ENCODE data around the gene KCTD13. TPM values are rescaled to one million over a fixed set of nuclear protein-coding genes. Genes with fewer than 3 reads are reported as not detected.

The KCTD13 gene
- total and polyA plus RNA-seq, 2 of the 8 experiments (the other 6 are each of a cell fraction or from before 2014, with no cell fraction given), result 9.2 to 10.8 TPM

DNA sequence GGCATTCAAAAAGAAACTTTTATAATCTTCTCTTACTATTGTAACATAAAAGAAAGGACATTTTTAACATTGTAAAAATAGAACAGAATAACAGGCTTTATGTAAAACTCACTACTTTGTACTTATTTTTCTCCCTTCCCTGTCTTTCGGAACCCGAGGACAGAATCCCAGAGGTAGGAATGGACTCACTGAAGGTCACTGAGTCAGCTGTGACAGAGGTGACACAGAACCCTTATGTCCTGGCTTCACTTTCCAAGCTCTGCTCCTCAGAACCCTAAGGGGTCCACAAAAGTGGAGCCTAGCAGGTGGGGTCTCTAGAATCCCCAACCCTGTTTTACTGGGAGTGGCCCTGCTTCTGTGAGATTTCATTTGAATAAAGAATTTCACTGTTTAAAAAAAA is 3.7 kb downstream of the KCTD13 start:
- ChIA-PET CTCF (ENCODE audit: partially characterized antibody) (interaction anchor here (0.8 to 1.5 kb wide), 5 partner anchors 13 to 74 kb away, joined by 3 to 5 read pairs (median 4); partner anchors contain the start of gene SEZ6L2), POLR2A (ENCODE audit: partially characterized antibody) (interaction anchor here (0.6 to 4.3 kb wide), 5 partner anchors 11 to 419 kb away, joined by 3 to 25 read pairs (median 4); partner anchors contain the start of gene TAOK2)
- H4K5ac ChIP-seq (ENCODE audit: insufficient read length, low read depth, low read length), result no peak overlapping the region
- no peak overlapping the region for H2BK120ac ChIP-seq (replicated peaks; ENCODE audit: low read depth, low read length)
- no peak overlapping the region for H2BK20ac ChIP-seq (ENCODE audit: low read length)
- H3K79me2 ChIP-seq (ENCODE audit: control insufficient read depth in 1 of 2, insufficient read depth in 2 of 2, low read length in 2 of 2), result peaks cover 0 to 5% of the 10 kb centered on the region in 2 experiments; a peak in 1 of 4 replicates
- H2BK5ac ChIP-seq (ENCODE audit: low read depth, low read length), result no peak overlapping the region
- no peak overlapping the region for H2BK12ac ChIP-seq (ENCODE audit: low read depth, low read length)
- H3K4me1 ChIP-seq (replicated peaks in 1 of 4; ENCODE audit: control insufficient read depth in 3 of 4, insufficient read depth in 4 of 4, low read length in 3 of 4), result peaks cover 0 to 8% (median 0%) of the 10 kb centered on the region in 4 experiments; a peak in 2 of 7 replicates
- no peak overlapping the region for H2BK15ac ChIP-seq (ENCODE audit: low read length)
- H3K56ac ChIP-seq (replicated peaks; ENCODE audit: insufficient read length, low read depth, low read length), result no peak overlapping the region
- no peaks in the 10 kb centered on the region for H3K9me3 ChIP-seq (ENCODE audit: insufficient read depth in 2 of 2, low read depth in 1 of 2, low read length in 1 of 2)
- no peak overlapping the region for H2AK5ac ChIP-seq (ENCODE audit: low read depth, low read length)
- peaks cover 0 to 9% (median under 1%) of the 10 kb centered on the region in 4 experiments; a peak in 4 of 8 replicates for H3K36me3 ChIP-seq (ENCODE audit: control insufficient read depth in 2 of 4, insufficient read depth in 4 of 4, low read length in 3 of 4)
- no peak overlapping the region for H3K9ac ChIP-seq (replicated peaks in 1 of 4; ENCODE audit: extremely low read depth in 1 of 4, low read depth in 3 of 4, low read length in 3 of 4)
- no peak overlapping the region for H3K27ac ChIP-seq (ENCODE audit: low read depth, low read length)
- DNase-seq (ENCODE audit: low read depth in 1 of 2, low spot score in 2 of 2) (no peak), FAIRE-seq (no peak)
- H3K23me2 ChIP-seq (ENCODE audit: low read depth, low read length), result peaks cover 11% of the 10 kb centered on the region; the same call in 1 of the 2 replicates
- no peak overlapping the region for H4K91ac ChIP-seq (replicated peaks; ENCODE audit: insufficient read length, low read length)
- H3K4me3 ChIP-seq (ENCODE audit: extremely low read depth in 1 of 4, insufficient read depth in 2 of 4, low read depth in 3 of 4, low read length in 4 of 4), result no peak overlapping the region
- no peak overlapping the region for H3K14ac ChIP-seq (ENCODE audit: insufficient read length)
- no peaks in the 10 kb centered on the region for H3K79me1 ChIP-seq (ENCODE audit: low read depth, low read length)
- 94% methylated on average over 2 of the region's 2 CpGs; no CpG with 5 or more reads in 1 of the 2 experiments for WGBS, 2 experiments (ENCODE audit: extremely low coverage in 1 of 2, insufficient coverage in 1 of 2, insufficient read length in 1 of 2, insufficient replicate concordance in 2 of 2, low coverage in 1 of 2, low lambda C conversion rate in 2 of 2, missing lambda C conversion rate in 1 of 2)
- TF ChIP-seq ASH2L (IDR thresholded peaks at IDR 0.05; ENCODE audit: low read length) (no peak), BACH1 (IDR thresholded peaks at IDR 0.05; ENCODE audit: low read length) (no peak), RXRA (IDR thresholded peaks at IDR 0.05; ENCODE audit: insufficient read depth, low read depth, low read length) (no peak), BRCA1 (IDR thresholded peaks at IDR 0.05; ENCODE audit: low read depth, low read length) (no peak), SP2 (IDR thresholded peaks at IDR 0.05; ENCODE audit: low read length) (no peak), SP1 (IDR thresholded peaks at IDR 0.05; ENCODE audit: low read depth, low read length) (no peak), HDAC2 (IDR thresholded peaks at IDR 0.05; ENCODE audit: borderline replicate concordance in 1 of 2, low read depth in 2 of 2, low read length in 2 of 2) (no peak), FOSL1 (IDR thresholded peaks at IDR 0.05; ENCODE audit: insufficient read depth, low read depth, low read length) (no peak), SIRT6 (IDR thresholded peaks at IDR 0.05; ENCODE audit: low read length) (no peak), KDM5A (IDR thresholded peaks at IDR 0.05; ENCODE audit: low read length) (no peak), SIN3A (conservative IDR thresholded peaks at IDR 0.05 in 1 of 2, IDR thresholded peaks at IDR 0.05 in 1 of 2; ENCODE audit: low read depth in 1 of 2, low read length in 2 of 2) (no peak), MAX (IDR thresholded peaks at IDR 0.05) (no peak), RFX5 (IDR thresholded peaks at IDR 0.05; ENCODE audit: borderline replicate concordance, low read depth, low read length) (no peak), ZNF274 (IDR thresholded peaks at IDR 0.05; ENCODE audit: borderline replicate concordance, extremely low read depth, low read length) (no peak)
- no peak overlapping the region for H3K4me2 ChIP-seq (ENCODE audit: insufficient read depth in 1 of 2, low read depth in 2 of 2, low read length in 2 of 2)
- no peak overlapping the region for H2AFZ ChIP-seq (ENCODE audit: low read length)
- peaks cover 3% of the 10 kb centered on the region in 2 experiments for H4K20me1 ChIP-seq (replicated peaks in 1 of 2; ENCODE audit: control insufficient read depth in 1 of 2, insufficient read depth in 2 of 2, low read length in 2 of 2)
- H3K18ac ChIP-seq (ENCODE audit: extremely low read depth, low read length), result no peak overlapping the region
- no peak overlapping the region for H3K23ac ChIP-seq (ENCODE audit: insufficient read length)
- H3K27me3 ChIP-seq (replicated peaks in 1 of 4; ENCODE audit: control insufficient read depth in 3 of 4, extremely low read depth in 1 of 4, insufficient read depth in 3 of 4, low read length in 3 of 4), result no peaks in the 10 kb centered on the region
- no peak overlapping the region for H3K4ac ChIP-seq (replicated peaks; ENCODE audit: insufficient read length, low read depth, low read length)
- H4K8ac ChIP-seq (ENCODE audit: extremely low read depth, insufficient read depth, low read length), result no peak overlapping the region

All from H1 (cell line).